Astrocyte of the cerebellum (primary cell): ENCODE results near the gene TENM4.

Experiments
- DNase-seq: peaks from one replicate; pipeline ENCODE4 v3.0.0-alpha.2; 2011; ENCODE audit warnings: low read depth
- H3K4me3 ChIP-seq: 2 replicates; pipeline ENCODE4 v1.5.1; 2011; ENCODE audit warnings: mild to moderate bottlenecking, low read depth, low read length, moderate library complexity
- CTCF ChIP-seq: IDR thresholded peaks from 2 replicates; pipeline ENCODE4 v1.5.1; 2012; ENCODE audit warnings: low read length, low read depth, moderate library complexity, mild to moderate bottlenecking; ENCODE audit errors: missing control alignments
- in situ Hi-C: cut with HindIII; loops from 2 replicates; pipeline ENCODE4 v1.10.0; 2017; ENCODE audit warnings: low sequenced_read_pairs

The TENM4 gene

GRCh38 chr11:78972590-78972989 is 468.2 kb downstream of the TENM4 start:
- DNase-seq = no peak
- no peak overlapping the region for H3K4me3 ChIP-seq
- in situ Hi-C loops = no loop called here
- TF ChIP-seq CTCF = no peak

- in situ Hi-C loops = no loop called here
- TF ChIP-seq CTCF = no peak
- no peak overlapping the region for H3K4me3 ChIP-seq
- DNase-seq = no peak
Observed at GRCh38 chr11:78972177-78972576, 468.7 kb downstream of the TENM4 start.

- no peak for TF ChIP-seq CTCF
- in situ Hi-C loops = no loop called here
- no peak overlapping the region for H3K4me3 ChIP-seq
- no peak for DNase-seq
Observed at GRCh38 chr11:78967811-78968210, 473.0 kb downstream of the TENM4 start.

GRCh38 chr11:78965432-78965831 is 475.4 kb downstream of the TENM4 start:
- H3K4me3 ChIP-seq = no peak overlapping the region
- in situ Hi-C loops = no loop called here
- TF ChIP-seq CTCF = no peak
- DNase-seq = no peak

GRCh38 chr11:78961937-78962701 is 478.7 kb downstream of the TENM4 start:
- peak overlapping the region; percentile 35 for H3K4me3 ChIP-seq
- DNase-seq = peak; percentile 18
- in situ Hi-C loops = no loop called here
- no peak for TF ChIP-seq CTCF

- no peak overlapping the region for H3K4me3 ChIP-seq
- DNase-seq = peak; percentile 9
- TF ChIP-seq CTCF = peak; percentile 63
- in situ Hi-C loops = no loop called here
Observed at GRCh38 chr11:78961247-78961646, 479.6 kb downstream of the TENM4 start.
